Left lung (tissue), 10 donors: ENCODE results near the gene RFK. TPM values are rescaled to one million over a fixed set of nuclear protein-coding genes. Genes with fewer than 3 reads are reported as not detected.

ENCODE experiments used
- ATAC-seq: fragments of 200-7000 bp; cut with Tn5 transposase; one replicate; pipeline ENCODE4 v1.9.1; 2020; ENCODE audit warnings: moderate library complexity
- DNase-seq, 4 donors: peaks; one replicate each; pipeline ENCODE4 v3.0.0-alpha.2; 2013 to 2020
- H3K27ac ChIP-seq, 2 donors: fragments of 200-600 bp; sonication (generic) in 1 of 2; one replicate each; pipeline versions ENCODE4 v1.5.0 to v1.8.0; 2020 to 2021
- H3K27me3 ChIP-seq, 2 donors: fragments of 200-600 bp; sonication (generic) in 1 of 2; one replicate each; pipeline versions ENCODE4 v1.5.0 to v1.8.0; 2020 to 2021
- H3K36me3 ChIP-seq, 2 donors: fragments of 200-600 bp; sonication (generic) in 1 of 2; one replicate each; pipeline versions ENCODE4 v1.5.0 to v1.8.0; 2020 to 2021
- H3K4me1 ChIP-seq, 2 donors: fragments of 200-600 bp; one replicate each; pipeline ENCODE4 v1.8.0; 2021
- H3K4me3 ChIP-seq, 2 donors: fragments of 200-600 bp; sonication (generic) in 1 of 2; one replicate each; pipeline versions ENCODE4 v1.5.0 to v1.8.0; 2020 to 2021; ENCODE audit warnings: mild to moderate bottlenecking in 1 of 2
- H3K9me3 ChIP-seq, 2 donors: fragments of 200-600 bp; sonication (generic) in 1 of 2; one replicate each; pipeline versions ENCODE4 v1.5.0 to v1.8.0; 2020 to 2021
- intact Hi-C, 2 donors: fragments of 100-400 bp; cut with DNase I; formaldehyde crosslinking; loops; one replicate each; pipeline versions ENCODE4 v1.11.2 to v1.14.2; 2022
- polyA plus RNA-seq, 6 donors: library from polyadenylated mRNA; unstranded; fragments of 120-200 nt; gene quantifications; one replicate each; pipeline ENCODE4 v1.2.1, GENCODE V29; 2013; ENCODE audit not compliant: insufficient read length in 6 of 6
- total RNA-seq, 2 donors: library from RNA; stranded (reverse); fragmentation: NEBNext Ultra II Directional; extraction: Animal tissue kit (Norgen Biotek cat#: 25700); gene quantifications; one replicate each; pipeline ENCODE4 v1.2.1, GENCODE V29; 2021
- TF ChIP-seq, protein P1 (sequence below), 2 donors: fragments of 200-600 bp; sonication (generic) in 1 of 2; IDR thresholded peaks; one replicate each; pipeline versions ENCODE4 v1.5.0 to v1.8.0; 2021; ENCODE audit warnings: antibody characterized with exemption in 2 of 2
- donor health status: DM: no; HTN: yes; CAD: no.
- donor health status: DM: no; HTN: no; CAD: no.

Gene RFK
- total and polyA plus RNA-seq, 8 donors, result 15.4 to 23.3 (median 19.6) TPM

DNA sequence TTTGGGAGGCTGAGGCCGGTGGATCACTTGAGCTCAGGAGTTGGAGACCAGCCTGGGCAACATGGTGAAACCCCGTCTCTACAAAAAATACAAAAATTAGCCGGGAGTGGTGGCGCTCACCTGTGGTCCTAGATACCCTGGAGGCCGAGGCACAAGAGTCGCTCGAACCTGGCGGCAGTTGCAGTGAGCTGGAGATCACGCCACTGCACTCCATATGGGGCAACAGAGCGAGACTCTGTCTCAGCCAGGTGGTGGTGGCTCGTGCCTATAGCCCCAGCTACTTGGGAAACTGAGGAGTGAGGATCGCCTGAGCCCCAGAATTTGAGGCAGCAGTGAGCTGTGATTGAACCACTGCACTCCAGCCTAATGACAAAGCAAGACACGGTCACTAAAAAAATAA, 2.4 kb upstream of the RFK start:
- Histone ChIP-seq H3K4me1 (peaks cover 0 to 24% of the 10 kb centered on the region in 2 donors), H3K4me3 (no peak overlapping the region), H3K36me3 (no peaks in the 10 kb centered on the region), H3K27ac (no peak overlapping the region), H3K9me3 (peaks cover 0 to 2% of the 10 kb centered on the region in 2 donors), H3K27me3 (no peaks in the 10 kb centered on the region)
- intact Hi-C loops, result no loop called here
- DNase-seq (no peak), ATAC-seq (no peak)
- TF ChIP-seq, protein P1, sequence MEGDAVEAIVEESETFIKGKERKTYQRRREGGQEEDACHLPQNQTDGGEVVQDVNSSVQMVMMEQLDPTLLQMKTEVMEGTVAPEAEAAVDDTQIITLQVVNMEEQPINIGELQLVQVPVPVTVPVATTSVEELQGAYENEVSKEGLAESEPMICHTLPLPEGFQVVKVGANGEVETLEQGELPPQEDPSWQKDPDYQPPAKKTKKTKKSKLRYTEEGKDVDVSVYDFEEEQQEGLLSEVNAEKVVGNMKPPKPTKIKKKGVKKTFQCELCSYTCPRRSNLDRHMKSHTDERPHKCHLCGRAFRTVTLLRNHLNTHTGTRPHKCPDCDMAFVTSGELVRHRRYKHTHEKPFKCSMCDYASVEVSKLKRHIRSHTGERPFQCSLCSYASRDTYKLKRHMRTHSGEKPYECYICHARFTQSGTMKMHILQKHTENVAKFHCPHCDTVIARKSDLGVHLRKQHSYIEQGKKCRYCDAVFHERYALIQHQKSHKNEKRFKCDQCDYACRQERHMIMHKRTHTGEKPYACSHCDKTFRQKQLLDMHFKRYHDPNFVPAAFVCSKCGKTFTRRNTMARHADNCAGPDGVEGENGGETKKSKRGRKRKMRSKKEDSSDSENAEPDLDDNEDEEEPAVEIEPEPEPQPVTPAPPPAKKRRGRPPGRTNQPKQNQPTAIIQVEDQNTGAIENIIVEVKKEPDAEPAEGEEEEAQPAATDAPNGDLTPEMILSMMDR (IDR thresholded peaks at IDR 0.05), result no peak

DNA sequence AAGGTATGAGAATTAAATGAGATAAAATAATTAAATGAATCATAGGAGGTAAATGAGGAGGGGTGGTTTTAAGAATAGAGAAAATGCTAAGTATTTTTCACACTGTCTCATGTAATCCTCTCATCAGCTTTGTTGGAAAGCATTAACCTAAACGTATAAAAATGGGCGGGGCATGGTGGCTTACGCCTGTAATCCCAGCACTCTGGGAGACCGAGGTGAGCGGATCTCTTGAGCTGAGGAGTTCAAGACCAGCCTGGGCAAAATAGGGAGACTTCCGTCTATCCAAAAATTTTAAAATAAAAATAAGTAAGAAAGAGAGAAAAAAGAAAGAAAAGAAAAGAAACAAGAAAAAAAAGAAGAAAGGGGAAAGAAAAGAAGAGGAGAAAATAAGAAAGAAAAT, 1.9 kb upstream of the RFK start:
- Histone ChIP-seq H3K27me3 (no peaks in the 10 kb centered on the region), H3K27ac (peak overlapping the region in 1 of 2 donors; percentile 97), H3K4me1 (peaks cover 0 to 27% of the 10 kb centered on the region in 2 donors), H3K36me3 (no peaks in the 10 kb centered on the region), H3K9me3 (peaks cover 0 to 2% of the 10 kb centered on the region in 2 donors), H3K4me3 (no peak overlapping the region)
- ATAC-seq (no peak), DNase-seq (no peak)
- TF ChIP-seq, protein P1 (IDR thresholded peaks at IDR 0.05), result no peak
- intact Hi-C loops, result no loop called here

DNA sequence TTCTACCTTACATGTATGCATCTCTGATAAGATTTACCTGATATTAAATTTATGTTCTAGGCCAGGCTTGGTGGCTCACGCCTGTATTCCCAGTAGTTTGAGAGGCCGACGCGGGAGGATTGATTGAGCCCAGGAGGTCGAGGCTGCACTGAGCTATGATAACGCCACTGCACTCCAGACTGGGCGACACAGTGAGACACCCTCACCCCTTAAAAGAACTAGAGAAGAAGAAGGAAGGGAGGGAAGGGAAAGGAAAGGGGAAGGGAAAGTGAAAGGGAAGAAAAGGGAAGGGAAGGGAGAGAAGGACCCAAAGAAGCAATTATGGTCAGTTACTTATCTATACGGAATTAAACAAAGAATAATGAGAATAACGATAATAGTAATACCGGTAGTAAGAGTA, 1.2 kb upstream of the RFK start:
- H3K27ac ChIP-seq, result peak overlapping the region; percentile 94 to 97
- H3K4me1 ChIP-seq, result peaks cover 0 to 32% of the 10 kb centered on the region in 2 donors
- H3K9me3 ChIP-seq, result peaks cover 0 to 2% of the 10 kb centered on the region in 2 donors
- peak overlapping the region; percentile 77 to 98 for H3K4me3 ChIP-seq
- H3K36me3 ChIP-seq, result no peaks in the 10 kb centered on the region
- TF ChIP-seq, protein P1 (IDR thresholded peaks at IDR 0.05), result no peak
- no peak for DNase-seq
- H3K27me3 ChIP-seq, result no peaks in the 10 kb centered on the region
- no peak for ATAC-seq
- intact Hi-C loops, result no loop called here

DNA sequence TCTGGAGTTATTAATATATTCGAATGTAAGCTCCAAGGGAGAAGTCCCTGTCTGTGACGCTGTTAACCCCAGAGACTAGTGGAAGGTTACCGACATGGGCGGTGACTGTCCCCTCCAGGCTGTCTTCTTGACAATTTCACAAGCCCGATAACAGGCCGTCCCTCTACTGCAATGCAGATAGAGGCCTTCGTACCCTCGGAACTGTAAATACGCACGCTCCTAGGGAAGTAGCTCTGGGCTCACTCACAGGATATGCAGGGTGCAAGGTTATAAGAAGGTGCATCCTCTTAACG, 680 bp upstream of the RFK start:
- intact Hi-C loops, result no loop called here
- peak in 2 of 4 donors; percentile 53 to 58 for DNase-seq
- peaks cover 0 to 2% of the 10 kb centered on the region in 2 donors for H3K9me3 ChIP-seq
- H3K27ac ChIP-seq, result peak overlapping the region; percentile 94 to 97
- peak; percentile 55 for ATAC-seq
- TF ChIP-seq, protein P1 (IDR thresholded peaks at IDR 0.05), result no peak
- H3K27me3 ChIP-seq, result no peaks in the 10 kb centered on the region
- peaks cover 0 to 32% of the 10 kb centered on the region in 2 donors for H3K4me1 ChIP-seq
- H3K36me3 ChIP-seq, result peaks cover 0 to 3% of the 10 kb centered on the region in 2 donors
- H3K4me3 ChIP-seq, result peak overlapping the region; percentile 77 to 98

DNA sequence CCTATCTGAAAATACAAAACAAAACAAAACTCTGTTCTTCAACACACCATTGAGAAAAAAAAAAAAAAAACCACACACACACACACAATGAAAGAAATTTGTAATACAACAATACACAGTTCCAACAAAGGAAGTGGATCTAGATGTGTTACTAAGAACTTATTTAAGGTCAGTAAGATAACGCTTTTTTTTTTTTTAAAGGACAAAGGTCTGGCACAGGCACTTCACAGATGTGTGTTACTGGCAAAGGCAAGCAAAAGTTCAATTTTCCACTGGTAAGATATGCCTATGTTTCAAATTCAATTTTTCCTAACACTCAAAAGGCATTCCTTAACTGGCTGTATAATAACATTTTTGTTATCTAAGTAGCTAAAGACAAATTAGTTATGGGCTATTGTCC, 3.6 kb downstream of the RFK start:
- DNase-seq (no peak), ATAC-seq (no peak)
- Histone ChIP-seq H3K27me3 (no peaks in the 10 kb centered on the region), H3K4me1 (peaks cover 0 to 31% of the 10 kb centered on the region in 2 donors), H3K27ac (no peak overlapping the region), H3K9me3 (peaks cover 0 to 2% of the 10 kb centered on the region in 2 donors), H3K4me3 (no peak overlapping the region), H3K36me3 (peaks cover 0 to 34% of the 10 kb centered on the region in 2 donors)
- TF ChIP-seq, protein P1 (IDR thresholded peaks at IDR 0.05), result no peak
- intact Hi-C loops, result no loop called here
